HG03139 (cell line): Measurements from ENCODE around the gene ADARB1.

ENCODE experiments used
- ATAC-seq: cut with Tn5 transposase; IDR thresholded peaks from one replicate; pipeline ENCODE4 v1.9.1; 2021; ENCODE audit not compliant: unreplicated experiment

Gene ADARB1

DNA sequence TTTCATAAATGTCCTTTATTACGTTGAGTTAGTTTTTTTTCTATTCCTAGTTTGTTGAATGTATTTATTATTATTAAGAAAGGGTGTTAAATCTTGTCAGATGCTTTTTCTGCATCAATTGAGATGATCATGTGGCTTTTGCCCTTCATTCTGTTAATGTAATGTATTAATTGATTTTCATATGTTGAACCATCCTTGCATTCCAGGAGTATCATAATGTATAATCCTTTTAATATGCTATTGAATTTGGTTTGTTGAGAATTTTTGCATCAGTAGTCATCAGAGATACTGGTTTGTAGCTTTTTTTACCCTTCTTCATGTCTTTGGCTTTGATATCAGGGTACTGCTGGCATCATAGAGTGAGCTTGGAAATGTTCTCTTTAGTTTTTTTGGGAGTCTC, 113.3 kb downstream of the ADARB1 start:
- ATAC-seq, result no peak

DNA sequence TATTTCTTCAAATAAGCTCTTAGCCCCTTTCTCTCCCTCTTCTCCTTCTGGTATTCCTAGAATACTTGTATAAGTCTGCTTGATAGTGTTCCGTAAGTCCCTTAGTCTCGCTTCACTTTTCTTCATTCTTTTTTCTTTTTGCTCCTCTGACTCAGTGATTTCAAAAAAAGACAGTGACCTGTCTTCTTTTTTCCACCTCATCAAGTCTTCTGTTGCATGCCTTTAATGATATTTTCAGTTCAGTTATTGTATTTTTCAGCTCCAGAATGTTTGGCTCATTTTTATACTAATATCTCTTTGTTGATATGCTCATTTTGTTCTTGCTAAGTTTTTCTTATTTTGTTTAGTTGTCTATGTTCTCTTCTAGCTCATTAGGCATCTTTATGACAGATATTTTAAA, 115.6 kb downstream of the ADARB1 start:
- no peak for ATAC-seq

DNA sequence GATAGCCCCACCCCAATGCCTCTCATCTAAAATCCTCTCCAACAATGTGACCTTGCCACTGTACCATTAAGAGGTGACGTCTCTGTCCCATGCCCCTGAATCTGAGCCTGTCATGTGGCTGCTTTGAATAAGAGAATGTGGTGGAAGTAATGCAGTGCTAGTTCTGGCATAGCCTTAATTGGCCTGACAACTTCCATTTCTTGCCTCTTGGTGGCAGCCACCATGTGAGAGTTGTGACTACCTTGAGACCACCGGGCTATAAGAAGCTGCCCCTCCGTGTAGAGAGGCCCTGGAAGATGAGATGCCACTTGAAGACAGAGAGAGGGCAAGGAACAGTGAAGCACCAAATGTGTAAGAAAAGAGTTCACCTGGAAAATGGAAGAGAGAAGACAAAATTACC, 118.0 kb downstream of the ADARB1 start:
- ATAC-seq, result no peak

DNA sequence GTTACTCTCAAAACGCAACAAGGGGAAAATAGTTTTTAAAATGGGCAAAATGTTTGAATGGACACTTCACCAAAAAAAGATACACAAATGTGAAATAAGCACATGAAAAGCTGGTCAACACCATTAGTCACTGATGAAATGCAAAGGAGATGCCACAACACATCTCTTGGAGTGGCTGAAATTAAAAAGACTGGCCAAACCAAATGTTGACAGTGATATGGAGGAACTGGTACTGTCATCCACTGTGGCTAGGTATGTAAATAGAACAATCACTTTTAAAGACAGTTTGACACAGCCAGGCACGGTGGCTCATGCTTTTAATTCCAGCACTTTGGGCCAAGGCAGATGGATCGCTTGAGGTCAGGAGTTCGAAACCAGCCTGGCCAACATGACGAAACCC, 122.2 kb downstream of the ADARB1 start:
- ATAC-seq, result no peak

DNA sequence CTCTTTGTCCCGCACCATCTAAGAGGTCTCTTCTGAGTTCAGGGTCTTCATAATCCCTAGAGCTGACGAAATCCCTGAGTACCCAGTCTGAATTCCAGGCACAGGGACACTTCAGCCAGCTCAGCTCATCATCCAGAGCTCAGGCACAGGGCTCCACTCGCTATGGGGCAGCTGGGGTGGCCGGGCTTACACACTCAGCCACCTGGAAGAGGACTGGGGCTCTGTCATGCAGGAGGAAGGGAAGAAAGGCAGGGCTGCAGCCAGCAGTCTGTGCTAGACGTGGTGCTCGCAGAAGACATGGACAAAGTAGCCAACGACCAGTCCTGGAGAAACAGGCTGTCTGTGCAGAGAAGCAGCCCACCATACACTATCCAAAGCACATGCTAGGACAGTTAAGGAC, 124.8 kb downstream of the ADARB1 start:
- ATAC-seq, result no peak

DNA sequence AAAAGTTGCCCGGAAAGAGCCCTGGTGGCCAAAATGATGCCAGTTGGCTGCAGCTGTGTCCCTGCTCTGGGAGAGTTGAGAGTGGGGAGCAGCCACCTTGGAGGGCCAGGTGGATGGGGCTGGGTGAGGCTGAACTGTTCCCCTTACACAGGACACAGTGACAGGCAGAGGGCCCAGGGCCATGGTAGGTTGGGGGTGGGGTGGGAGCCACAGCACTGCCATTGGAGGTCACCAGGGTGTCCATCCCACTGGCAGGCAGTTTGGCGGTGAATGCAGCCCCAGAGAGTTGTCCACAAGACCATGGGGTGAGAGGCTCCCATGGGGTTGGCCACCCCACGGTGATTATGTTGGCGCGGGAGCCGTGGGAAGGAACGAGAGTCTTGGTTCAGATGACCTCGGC, 125.7 kb downstream of the ADARB1 start:
- ATAC-seq, result no peak

DNA sequence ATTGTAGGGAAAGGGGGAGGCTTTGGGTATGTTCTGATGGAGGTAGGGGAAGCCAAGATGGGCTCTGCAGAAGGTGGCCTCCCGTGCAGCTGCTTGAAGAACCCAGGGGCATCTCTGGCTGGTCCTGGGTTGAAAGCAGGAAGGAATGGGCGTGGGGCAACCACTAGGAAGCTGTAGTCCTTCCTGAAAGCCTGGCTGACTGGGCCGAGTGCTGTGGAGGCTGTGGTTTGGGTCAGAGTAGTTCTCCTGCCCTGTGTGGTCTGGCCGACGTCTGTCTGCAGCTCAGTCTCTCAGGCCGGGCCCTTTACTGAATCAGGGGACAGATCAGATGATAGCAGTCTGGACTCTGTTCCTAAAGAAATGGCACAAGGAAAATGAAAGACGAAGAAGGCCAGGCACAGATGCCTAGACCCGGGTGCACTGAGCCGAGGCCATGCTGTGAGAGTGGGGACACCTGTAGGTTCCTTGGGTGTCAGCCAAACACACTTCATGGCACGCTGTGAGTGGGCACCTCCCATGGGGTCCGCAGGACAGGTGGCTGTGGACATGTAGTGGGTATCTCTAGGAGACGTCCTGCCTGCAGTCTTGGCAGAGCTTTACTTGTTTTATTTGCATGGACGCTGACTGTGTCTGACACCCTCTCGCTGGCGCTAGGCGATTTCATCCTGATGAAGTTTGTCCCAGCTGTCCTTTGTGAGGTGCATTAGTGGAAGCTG, 126.4 kb downstream of the ADARB1 start:
- no peak for ATAC-seq

DNA sequence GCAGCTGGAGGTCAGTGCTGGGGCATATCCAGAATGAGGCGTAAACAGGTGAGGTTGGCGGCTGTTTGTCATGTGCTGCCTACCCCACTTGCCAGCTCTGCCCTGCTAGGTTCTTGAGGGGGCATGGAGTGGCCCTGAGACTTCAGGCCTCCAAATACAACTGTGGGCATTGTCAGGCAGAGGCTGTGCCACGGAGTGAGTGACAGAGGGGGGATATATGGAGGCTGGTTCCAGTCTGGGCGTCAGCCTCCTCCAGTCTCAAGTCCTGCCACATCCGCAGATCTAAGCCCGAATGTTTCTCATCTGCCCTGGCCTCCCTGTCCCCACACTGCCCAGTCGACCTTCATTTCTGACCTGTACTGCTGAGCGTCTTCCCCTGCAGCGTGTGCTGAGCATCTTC, 128.0 kb downstream of the ADARB1 start:
- ATAC-seq, result no peak

DNA sequence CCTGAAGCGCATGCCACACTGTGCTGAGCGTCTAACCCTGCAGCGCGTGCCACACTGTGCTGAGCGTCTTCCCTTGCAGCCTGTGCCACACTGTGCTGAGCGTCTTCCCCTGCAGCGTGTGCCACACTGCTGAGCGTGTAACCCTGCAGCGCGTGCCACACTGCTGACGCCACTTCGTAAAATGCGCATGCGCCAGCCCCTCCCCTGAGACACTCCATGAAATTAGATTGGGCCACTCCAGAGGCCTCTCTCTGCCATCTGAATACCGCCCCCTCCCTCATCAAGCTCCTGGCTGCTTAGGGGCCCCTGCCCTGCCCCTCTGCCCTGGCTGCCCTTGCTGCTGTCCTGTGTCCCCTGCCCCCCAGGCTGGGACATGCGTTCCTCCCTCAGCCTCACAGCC, 128.5 kb downstream of the ADARB1 start:
- ATAC-seq, result no peak

DNA sequence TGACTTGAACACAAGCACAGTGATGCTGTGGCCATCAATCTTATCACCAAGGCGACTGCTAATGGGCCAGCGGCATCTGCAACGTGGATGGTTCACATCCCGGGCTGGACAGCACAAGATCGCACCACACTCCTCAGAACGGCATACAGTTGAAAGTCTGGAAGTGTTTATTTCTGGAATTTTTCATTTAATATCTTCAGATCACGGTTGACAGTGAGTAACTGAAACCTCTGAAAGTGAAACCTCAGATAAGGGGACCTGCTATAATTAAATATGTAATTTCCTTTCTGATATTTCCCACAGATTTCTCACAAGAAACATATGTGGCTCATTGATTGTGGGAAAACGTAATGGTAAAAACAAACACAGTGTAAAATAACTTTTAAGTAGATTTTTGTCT, 129.6 kb downstream of the ADARB1 start:
- no peak for ATAC-seq

DNA sequence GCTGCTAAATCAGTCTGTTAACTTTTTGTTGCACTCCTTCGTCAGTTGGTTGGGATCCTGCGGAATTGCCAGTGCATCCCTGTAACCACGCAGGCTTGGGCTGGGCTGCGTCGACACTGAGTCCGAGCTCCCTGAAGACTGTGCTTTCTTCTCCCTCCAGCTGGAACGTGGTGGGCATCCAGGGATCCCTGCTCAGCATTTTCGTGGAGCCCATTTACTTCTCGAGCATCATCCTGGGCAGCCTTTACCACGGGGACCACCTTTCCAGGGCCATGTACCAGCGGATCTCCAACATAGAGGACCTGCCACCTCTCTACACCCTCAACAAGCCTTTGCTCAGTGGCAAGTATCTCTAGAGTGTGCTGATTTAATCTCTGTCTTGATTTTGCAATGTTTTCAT, 130.0 kb downstream of the ADARB1 start:
- no peak for ATAC-seq

DNA sequence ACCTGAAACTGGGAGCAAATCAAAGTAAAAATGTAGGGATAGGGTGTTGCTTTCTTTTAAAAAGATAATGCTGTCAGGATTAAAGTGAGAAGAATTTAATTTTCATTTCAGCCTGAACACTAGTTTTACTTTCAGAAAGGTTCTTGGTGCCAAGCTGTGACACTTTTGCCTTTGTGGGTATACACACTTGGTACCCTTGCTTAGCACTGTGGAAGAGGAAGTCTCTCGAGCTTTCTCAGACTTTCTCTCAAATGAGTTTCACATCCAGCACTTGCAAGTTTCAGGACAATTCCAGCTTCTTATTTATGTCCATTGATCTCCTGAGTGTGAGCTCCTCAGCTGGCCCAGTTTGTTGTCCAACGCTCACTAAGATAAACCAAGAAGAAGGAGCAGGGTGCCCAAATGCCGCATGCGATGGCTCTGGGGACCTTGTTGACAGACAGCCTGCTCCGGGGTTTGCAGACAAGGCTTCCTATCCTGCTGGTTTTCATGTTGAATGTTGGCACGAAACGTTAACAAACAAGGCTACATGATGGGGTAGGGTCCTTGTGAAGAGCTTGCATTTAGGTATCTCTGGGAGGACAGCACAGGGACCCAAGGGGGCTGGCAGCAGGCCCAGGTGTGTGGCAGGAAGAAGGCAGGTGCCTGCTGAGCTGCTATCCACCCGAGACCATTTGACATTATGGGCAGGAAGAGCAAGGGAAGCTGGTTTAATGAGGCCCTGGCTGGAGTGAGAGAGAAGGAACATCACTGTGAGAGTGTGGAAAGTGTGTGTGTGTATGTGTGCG, 133.7 kb downstream of the ADARB1 start:
- ATAC-seq, result no peak

DNA sequence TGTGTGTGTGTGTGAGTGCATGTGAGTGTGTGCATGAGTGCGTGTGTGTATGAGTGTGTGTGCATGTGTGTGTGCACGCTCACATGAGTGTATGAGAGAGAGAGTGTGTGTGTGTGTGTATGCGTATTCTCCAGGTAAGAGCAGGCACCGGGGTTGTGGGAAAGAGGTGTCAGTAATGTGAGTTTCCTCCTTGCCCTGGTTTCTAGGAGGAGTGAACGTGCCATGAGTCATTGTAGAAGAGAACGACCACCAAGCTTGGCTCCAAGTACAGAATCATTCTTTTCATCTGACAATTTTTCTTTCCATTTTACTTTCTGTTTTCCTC, 134.2 kb downstream of the ADARB1 start:
- ATAC-seq, result no peak

DNA sequence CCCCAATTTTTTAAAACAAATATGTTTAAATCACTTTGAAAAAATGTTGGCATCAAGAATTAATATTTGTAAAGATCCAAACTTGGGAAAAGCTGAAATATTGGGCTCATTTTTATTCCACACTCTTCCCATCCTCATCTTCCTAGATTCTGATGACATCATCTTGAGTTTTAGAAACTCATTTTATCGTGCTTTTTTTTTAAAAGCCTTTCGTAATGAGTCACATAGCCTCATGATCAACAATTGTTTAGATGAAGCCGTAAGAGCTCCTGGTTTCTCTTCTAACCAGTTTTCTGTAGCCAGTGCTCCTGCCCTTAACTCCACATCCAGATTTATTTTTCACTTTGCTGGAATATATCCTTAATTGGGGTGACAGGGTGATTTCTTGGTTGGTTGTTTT, 134.7 kb downstream of the ADARB1 start:
- ATAC-seq, result no peak

DNA sequence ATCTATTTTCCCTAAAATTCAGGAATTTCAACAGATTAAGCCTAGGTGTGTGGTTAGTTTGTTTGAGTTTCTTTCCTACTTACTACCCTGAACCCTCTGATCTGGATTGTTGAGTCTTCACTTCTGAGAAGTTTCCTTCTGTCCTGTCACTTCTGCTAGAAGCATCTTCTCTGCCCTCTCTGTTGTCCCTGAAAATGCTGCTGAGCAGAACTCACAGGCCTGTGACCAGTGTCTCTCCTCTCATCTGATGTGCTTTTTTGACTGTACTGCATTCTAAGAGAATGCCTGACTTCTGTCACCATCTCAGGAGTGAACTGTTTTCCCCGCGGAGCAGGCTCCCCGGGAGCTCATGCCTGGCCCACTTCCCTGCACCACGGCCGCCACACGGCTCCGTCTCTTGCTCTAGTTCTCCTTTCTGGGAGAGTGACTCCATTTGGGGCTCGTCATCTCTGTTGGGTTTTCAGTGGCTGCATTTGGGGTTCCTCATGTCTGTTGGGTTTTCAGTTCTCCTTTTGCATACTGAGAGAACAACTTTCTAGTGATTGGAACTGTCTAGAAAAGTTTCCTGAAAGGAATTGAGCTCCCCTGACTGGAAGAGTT, 135.4 kb downstream of the ADARB1 start:
- no peak for ATAC-seq

DNA sequence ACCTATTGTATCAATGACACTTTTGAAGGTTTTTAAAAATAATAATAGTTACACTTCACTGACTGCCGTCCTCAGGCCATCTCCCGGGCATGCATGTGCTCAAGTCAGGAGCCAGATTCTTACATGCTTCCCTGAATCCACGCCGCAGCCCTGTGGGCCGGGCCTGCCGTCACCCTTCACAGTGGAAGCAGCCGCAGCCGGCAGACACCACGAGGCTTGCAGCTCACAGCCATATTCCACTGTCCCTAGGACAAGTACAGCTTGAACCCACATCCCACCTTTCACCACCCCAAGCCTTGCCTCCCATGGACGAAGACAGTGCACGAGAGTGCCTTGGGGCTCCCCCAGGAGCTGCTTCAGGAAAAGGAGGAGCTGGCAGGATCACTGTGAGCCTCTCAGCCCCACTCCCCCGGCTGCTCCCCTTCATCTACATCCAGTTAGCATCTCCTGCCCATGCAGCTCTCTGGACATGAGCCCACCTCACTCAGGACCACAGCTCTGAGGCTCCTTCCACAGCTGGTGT, 136.1 kb downstream of the ADARB1 start:
- no peak for ATAC-seq

DNA sequence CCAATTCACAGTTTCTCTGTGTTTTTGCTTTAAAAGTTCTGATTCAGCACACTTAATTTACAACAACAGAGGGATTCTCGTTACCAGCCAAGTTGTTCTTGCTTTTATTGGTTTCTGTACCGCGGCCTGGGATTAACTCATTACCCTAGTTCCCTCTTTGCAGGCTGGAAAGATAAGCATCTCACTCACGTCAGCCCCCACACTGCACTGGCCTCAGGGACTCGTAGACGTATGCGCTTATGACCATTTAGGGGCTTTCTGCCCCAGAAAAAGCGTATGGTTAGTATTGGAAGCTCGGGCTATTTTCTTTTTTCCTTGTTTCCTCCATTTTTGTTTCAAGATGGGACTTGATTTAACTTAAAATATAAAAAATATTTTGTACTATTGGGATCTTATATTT, 137.3 kb downstream of the ADARB1 start:
- ATAC-seq, result no peak

DNA sequence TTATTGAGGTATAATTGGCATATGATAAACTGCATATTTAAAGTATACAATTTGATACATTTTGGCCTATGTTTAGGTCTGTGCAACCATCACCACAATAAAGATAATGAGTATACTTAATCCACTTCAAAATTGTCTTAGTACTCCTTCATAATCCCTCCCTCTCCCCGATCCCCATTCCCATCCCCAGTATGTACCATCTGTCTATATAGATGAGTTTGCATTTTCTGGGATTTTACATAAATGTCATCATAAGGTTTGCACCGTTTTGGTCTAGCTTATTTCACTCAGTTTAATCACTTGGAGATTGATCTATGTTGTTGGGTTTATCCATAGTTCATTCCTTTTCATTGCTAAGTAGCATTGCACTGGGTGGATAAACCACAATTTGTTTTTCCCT, 139.0 kb downstream of the ADARB1 start:
- no peak for ATAC-seq

DNA sequence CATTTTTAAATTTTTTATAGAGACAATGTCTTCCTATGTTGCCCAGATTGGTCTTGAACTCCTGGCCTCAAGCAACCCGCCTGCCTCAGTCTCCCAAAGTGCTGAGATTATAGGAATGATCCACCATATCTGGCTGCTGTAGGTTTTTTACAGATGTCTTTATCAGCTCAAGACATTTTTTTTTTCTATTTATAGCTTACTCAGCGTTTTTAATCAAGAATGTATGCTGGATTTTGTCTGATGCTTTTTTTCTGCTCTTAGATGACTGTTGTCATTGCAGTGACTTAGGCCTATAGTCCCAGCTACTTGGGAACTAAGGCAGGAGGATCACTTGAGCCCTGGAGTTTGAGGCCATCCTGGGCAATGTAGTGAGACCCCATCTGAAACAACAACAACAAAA, 140.8 kb downstream of the ADARB1 start:
- ATAC-seq, result no peak

DNA sequence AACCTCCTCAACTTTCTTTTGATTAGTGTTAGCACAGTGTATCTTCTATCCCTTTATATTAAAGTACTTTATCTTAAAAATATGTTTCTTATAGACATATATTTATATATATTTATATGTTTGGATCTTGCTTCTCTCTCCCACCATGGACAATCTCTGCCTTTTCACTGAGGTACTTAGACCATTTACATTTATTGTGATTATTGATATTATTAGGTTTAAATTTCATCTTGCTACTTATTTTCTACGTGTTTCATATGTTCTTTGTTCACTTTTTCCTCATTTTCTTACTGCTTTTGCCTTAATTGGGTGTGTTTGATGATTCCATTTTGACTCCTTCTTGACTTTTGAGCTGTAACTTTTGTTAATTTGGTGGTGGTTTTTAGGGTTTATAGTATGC, 142.6 kb downstream of the ADARB1 start:
- no peak for ATAC-seq

DNA sequence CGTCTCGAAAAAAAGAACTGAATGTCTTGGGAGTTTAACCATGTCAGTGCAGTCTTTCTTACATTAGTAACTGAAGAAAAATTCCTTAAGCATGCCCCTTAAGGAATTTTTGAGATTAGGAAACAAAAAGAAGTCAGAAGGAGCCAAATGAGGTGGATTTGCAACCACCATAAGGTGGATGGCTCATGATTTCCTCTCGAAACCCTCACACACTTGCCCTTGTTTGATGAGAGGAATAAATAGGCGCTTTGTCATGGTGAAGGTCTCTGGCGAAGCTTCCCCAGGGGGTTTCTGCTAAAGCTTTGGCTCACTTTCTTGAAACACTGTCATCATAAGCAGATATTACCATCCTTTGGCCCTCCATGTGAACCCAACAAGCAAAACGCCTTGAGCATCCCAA, 145.1 kb downstream of the ADARB1 start:
- no peak for ATAC-seq

DNA sequence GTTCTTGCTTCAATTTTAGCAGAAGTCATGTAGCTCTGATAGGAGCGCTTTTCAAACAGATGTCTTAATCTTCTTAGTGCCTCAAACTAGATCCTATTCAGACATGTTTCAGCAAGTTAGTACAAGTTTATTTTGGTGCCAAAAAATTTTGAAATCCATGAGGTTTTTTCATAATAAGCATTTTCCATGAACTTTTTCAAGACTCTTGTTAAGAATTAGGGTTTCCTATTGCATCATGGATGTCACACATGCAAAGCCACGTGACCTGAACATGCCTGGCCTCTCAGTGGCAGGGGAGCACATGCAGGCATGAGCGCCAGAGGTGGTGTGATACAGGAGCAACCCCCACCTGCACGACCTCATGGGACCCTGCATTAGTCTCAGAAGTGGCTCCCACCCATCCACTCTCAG, 145.7 kb downstream of the ADARB1 start:
- no peak for ATAC-seq
